GM18520 (cell line): ENCODE measurements around the gene PLA2G6.
"Not testable (repeated sequence)": the region's sequence is repeated elsewhere in the genome, so short reads cannot be mapped to it uniquely, and the experiment has no call there.

Experiments used
- ATAC-seq: cut with Tn5 transposase; IDR thresholded peaks from one replicate; pipeline ENCODE4 v1.9.1; 2021; ENCODE audit not compliant: unreplicated experiment

The PLA2G6 gene

GRCh38 chr22:38169116-38169515, 12.5 kb downstream of the PLA2G6 start:
- ATAC-seq: no peak

GRCh38 chr22:38167988-38168407, 13.6 kb downstream of the PLA2G6 start:
- ATAC-seq: no peak

- ATAC-seq: no peak
Measured at GRCh38 chr22:38165922-38166593, 15.6 kb downstream of the PLA2G6 start.

- no peak for ATAC-seq
Measured at GRCh38 chr22:38164551-38164918, 17.1 kb downstream of the PLA2G6 start.

GRCh38 chr22:38163844-38164550, 17.6 kb downstream of the PLA2G6 start:
- ATAC-seq: no peak

- ATAC-seq: no peak
Measured at GRCh38 chr22:38162881-38163843, 18.5 kb downstream of the PLA2G6 start.

GRCh38 chr22:38155703-38156102, 25.9 kb downstream of the PLA2G6 start:
- ATAC-seq: no peak

- ATAC-seq: not testable (repeated sequence)
Measured at GRCh38 chr22:38154563-38154915, 27.1 kb downstream of the PLA2G6 start.

- no peak for ATAC-seq
Measured at GRCh38 chr22:38153821-38154562, 27.6 kb downstream of the PLA2G6 start.

GRCh38 chr22:38151126-38151500, 30.5 kb downstream of the PLA2G6 start:
- no peak for ATAC-seq

- no peak for ATAC-seq
Measured at GRCh38 chr22:38148245-38148644, 33.4 kb downstream of the PLA2G6 start.

GRCh38 chr22:38146166-38146565, 35.5 kb downstream of the PLA2G6 start:
- not testable (repeated sequence) for ATAC-seq

GRCh38 chr22:38144025-38144405, 37.6 kb downstream of the PLA2G6 start:
- no peak for ATAC-seq

GRCh38 chr22:38142606-38143005, 39.0 kb downstream of the PLA2G6 start:
- ATAC-seq: no peak

- ATAC-seq: no peak
Measured at GRCh38 chr22:38141217-38141973, 40.2 kb downstream of the PLA2G6 start.

- no peak for ATAC-seq
Measured at GRCh38 chr22:38139901-38140300, 41.7 kb downstream of the PLA2G6 start.

GRCh38 chr22:38138961-38139360, 42.7 kb downstream of the PLA2G6 start:
- no peak for ATAC-seq

- ATAC-seq: no peak
Measured at GRCh38 chr22:38137876-38138687, 43.5 kb downstream of the PLA2G6 start.

- ATAC-seq: no peak
Measured at GRCh38 chr22:38136607-38137006, 45.0 kb downstream of the PLA2G6 start.
